ENCODE measurements around the gene DSCAML1.
"Not testable (repeated sequence)": the region's sequence is repeated elsewhere in the genome, so short reads cannot be mapped to it uniquely, and the experiment has no call there.

DSCAML1 gene

GRCh38 chr11:117421476-117421875 lies 375.5 kb downstream of the DSCAML1 start:
- DNase-seq (ENCODE audit: low spot score), result no peak

GRCh38 chr11:117421041-117421440 lies 376.0 kb downstream of the DSCAML1 start:
- DNase-seq (ENCODE audit: low spot score), result no peak

- DNase-seq (ENCODE audit: low spot score), result no peak
These were observed 376.4 kb downstream of the DSCAML1 start for GRCh38 chr11:117420598-117420997.

- no peak for DNase-seq (ENCODE audit: low spot score)
These were observed 376.9 kb downstream of the DSCAML1 start for GRCh38 chr11:117420143-117420485.

GRCh38 chr11:117419482-117420142 lies 377.4 kb downstream of the DSCAML1 start:
- DNase-seq (ENCODE audit: low spot score), result peak; percentile 66

GRCh38 chr11:117418737-117419481 lies 378.1 kb downstream of the DSCAML1 start:
- DNase-seq (ENCODE audit: low spot score), result no peak

- no peak for DNase-seq (ENCODE audit: low spot score)
These were observed 379.2 kb downstream of the DSCAML1 start for GRCh38 chr11:117417856-117418255.

GRCh38 chr11:117417342-117417741 lies 379.7 kb downstream of the DSCAML1 start:
- no peak for DNase-seq (ENCODE audit: low spot score)

GRCh38 chr11:117415358-117415896 lies 381.6 kb downstream of the DSCAML1 start:
- no peak for DNase-seq (ENCODE audit: low spot score)

GRCh38 chr11:117414724-117415123 lies 382.3 kb downstream of the DSCAML1 start:
- DNase-seq (ENCODE audit: low spot score), result no peak

GRCh38 chr11:117413616-117414015 lies 383.4 kb downstream of the DSCAML1 start:
- DNase-seq (ENCODE audit: low spot score), result no peak

GRCh38 chr11:117412653-117413275 lies 384.3 kb downstream of the DSCAML1 start:
- DNase-seq (ENCODE audit: low spot score), result no peak

GRCh38 chr11:117412176-117412575 lies 384.8 kb downstream of the DSCAML1 start:
- no peak for DNase-seq (ENCODE audit: low spot score)

GRCh38 chr11:117411736-117412135 lies 385.3 kb downstream of the DSCAML1 start:
- DNase-seq (ENCODE audit: low spot score), result no peak

GRCh38 chr11:117410861-117411710 lies 385.9 kb downstream of the DSCAML1 start:
- no peak for DNase-seq (ENCODE audit: low spot score)

- DNase-seq (ENCODE audit: low spot score), result no peak
These were observed 386.8 kb downstream of the DSCAML1 start for GRCh38 chr11:117410238-117410637.

GRCh38 chr11:117409511-117409910 lies 387.5 kb downstream of the DSCAML1 start:
- no peak for DNase-seq (ENCODE audit: low spot score)

- no peak for DNase-seq (ENCODE audit: low spot score)
These were observed 388.7 kb downstream of the DSCAML1 start for GRCh38 chr11:117408356-117408755.

GRCh38 chr11:117407016-117407415 lies 390.0 kb downstream of the DSCAML1 start:
- DNase-seq (ENCODE audit: low spot score), result no peak

- DNase-seq (ENCODE audit: low spot score), result not testable (repeated sequence)
These were observed 391.1 kb downstream of the DSCAML1 start for GRCh38 chr11:117405898-117406297.

GRCh38 chr11:117399100-117399840 lies 397.7 kb downstream of the DSCAML1 start:
- DNase-seq (ENCODE audit: low spot score), result not testable (repeated sequence)
